OCI-M2 (cell line): ENCODE data around the gene ZNF521.

Experiments used
- DNase-seq: peaks from one replicate; lab custom pipeline; 2025; ENCODE audit not compliant: unreplicated experiment; lab: John Stamatoyannopoulos, UW

Gene ZNF521

GRCh38 chr18:25351777-25352628 is at the start of gene ZNF521:
ZNF521 (minus strand) TSS chr18:25352166; CDS start chr18:25350946, 1,220 bp downstream.
- peak; percentile 42 for DNase-seq

- no peak for DNase-seq
These were observed 47.6 kb upstream of the ZNF521 start for GRCh38 chr18:25399554-25399953.

GRCh38 chr18:25392192-25392591 is 40.2 kb upstream of the ZNF521 start:
- no peak for DNase-seq

GRCh38 chr18:25373432-25374179 is 21.6 kb upstream of the ZNF521 start:
- DNase-seq: no peak

- no peak for DNase-seq
These were observed 18.4 kb upstream of the ZNF521 start for GRCh38 chr18:25370391-25370790.

GRCh38 chr18:25365242-25365641 is 13.3 kb upstream of the ZNF521 start:
- DNase-seq: no peak

- no peak for DNase-seq
These were observed 12.8 kb upstream of the ZNF521 start for GRCh38 chr18:25364732-25365131.

GRCh38 chr18:25360301-25360899 is 8.4 kb upstream of the ZNF521 start:
- no peak for DNase-seq

GRCh38 chr18:25353080-25353479 is 1.1 kb upstream of the ZNF521 start:
- no peak for DNase-seq

GRCh38 chr18:25352629-25353005 is 651 bp upstream of the ZNF521 start:
- DNase-seq: no peak

- DNase-seq: no peak
These were observed 638 bp downstream of the ZNF521 start for GRCh38 chr18:25351280-25351775.

- DNase-seq: no peak
These were observed 1.3 kb downstream of the ZNF521 start for GRCh38 chr18:25350489-25351251.

- no peak for DNase-seq
These were observed 2.0 kb downstream of the ZNF521 start for GRCh38 chr18:25349926-25350487.

GRCh38 chr18:25349131-25349925 is 2.6 kb downstream of the ZNF521 start:
- DNase-seq: no peak

GRCh38 chr18:25348386-25349130 is 3.4 kb downstream of the ZNF521 start:
- no peak for DNase-seq

- DNase-seq: no peak
These were observed 5.4 kb downstream of the ZNF521 start for GRCh38 chr18:25346561-25346960.

GRCh38 chr18:25345081-25345866 is 6.7 kb downstream of the ZNF521 start:
- DNase-seq: no peak

- no peak for DNase-seq
These were observed 10.1 kb downstream of the ZNF521 start for GRCh38 chr18:25341831-25342230.
